Peyer's patch (tissue), 4 donors: Measurements from ENCODE around the gene BLM.

Experiments
- CTCF ChIP-seq, 6 experiments: fragments of 450-650 bp in 4 of 6; fragments of 200-600 bp in 2 of 6; sonication (generic) in 1 of 6; IDR thresholded peaks; one replicate each; pipeline ENCODE4 v1.5.1; 2017 to 2019; ENCODE audit warnings: antibody characterized with exemption in 6 of 6, mild to moderate bottlenecking in 3 of 6, moderate library complexity in 1 of 6
- POLR2A ChIP-seq, 2 donors: fragments of 450-650 bp; IDR thresholded peaks; one replicate each; pipeline ENCODE4 v1.5.1; 2017; ENCODE audit warnings: antibody characterized with exemption in 2 of 2, mild to moderate bottlenecking in 2 of 2, moderate library complexity in 2 of 2

- TF ChIP-seq CTCF (IDR thresholded peaks at IDR 0.05): no peak
- TF ChIP-seq POLR2A (IDR thresholded peaks at IDR 0.05): no peak
These were observed 95.8 kb downstream of the BLM start for GRCh38 chr15:90812958-90813265.
